ENCODE measurements around the gene UCN. TPM values are rescaled to one million over a fixed set of nuclear protein-coding genes. Genes with fewer than 3 reads are reported as not detected.
A peak's percentile ranks its signal among the peaks of the same experiment; 100 is the strongest.

UCN gene
- total and polyA plus RNA-seq, 10 of the 15 experiments (the other 5 are each of a cell fraction or from before 2014, with no cell fraction given) = 0.10 to 3.8 (median 1.1) TPM; not detected in 1

DNA sequence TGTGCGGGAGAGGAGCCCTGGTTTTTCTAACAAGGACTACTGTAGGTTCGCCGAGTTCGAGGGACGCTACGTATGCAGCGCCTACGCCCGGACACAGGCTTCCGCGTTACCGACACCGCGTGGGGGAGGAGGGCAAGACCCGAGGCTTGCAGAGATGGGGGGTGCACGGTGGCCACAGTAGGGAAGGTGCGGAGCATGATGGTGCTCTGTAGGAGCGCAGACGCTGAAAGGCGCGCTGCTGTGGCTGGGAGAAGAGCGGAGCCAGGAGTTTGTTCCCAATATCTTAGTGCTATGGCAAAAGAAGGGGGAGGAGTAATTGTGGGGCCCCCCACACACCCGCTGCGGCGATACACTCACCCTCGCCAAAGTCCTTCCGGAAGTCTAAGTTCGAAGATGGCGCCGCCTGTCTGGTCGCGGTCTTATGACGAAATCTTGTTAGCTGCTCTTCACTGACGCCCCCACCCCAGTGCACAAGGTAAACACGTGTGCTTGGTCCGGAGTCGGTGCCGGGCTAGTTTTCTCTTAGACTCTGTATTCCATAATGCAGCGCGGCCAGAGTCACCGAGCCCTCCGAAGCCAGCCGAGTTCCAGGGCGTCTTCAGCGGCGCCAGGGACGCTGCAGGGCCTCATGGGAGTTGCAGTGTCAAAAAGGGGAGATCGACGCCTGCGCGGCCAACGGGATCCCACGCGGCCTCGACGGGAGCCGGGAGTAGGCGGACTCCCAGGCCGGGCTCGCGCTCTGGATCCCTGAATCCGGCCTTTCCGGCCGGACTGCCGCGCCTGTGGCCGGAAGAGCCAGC is 48.3 kb upstream of the UCN start, which contains the start of gene GTF3C2 (continued):
- TF ChIP-seq SMAD1 (IDR thresholded peaks at IDR 0.05; ENCODE audit: low read depth, partially characterized antibody) (no peak), BMI1 (IDR thresholded peaks at IDR 0.05; ENCODE audit: borderline replicate concordance) (no peak), RCOR1 (conservative IDR thresholded peaks at IDR 0.05; ENCODE audit: low read depth, low read length) (no peak), BACH1 (IDR thresholded peaks at IDR 0.05; ENCODE audit: borderline replicate concordance) (no peak), ATF3 (IDR thresholded peaks at IDR 0.05; ENCODE audit: borderline replicate concordance, extremely low read depth, low read depth, low read length) (peak; percentile 49; the same call in 1 of the 2 replicates), HDGF (IDR thresholded peaks at IDR 0.05) (no peak), RELA (IDR thresholded peaks at IDR 0.05; ENCODE audit: borderline replicate concordance, partially characterized antibody) (peak; percentile 52), SMC3 (IDR thresholded peaks at IDR 0.05; ENCODE audit: borderline replicate concordance, low read length) (no peak), E2F4 (IDR thresholded peaks at IDR 0.05; ENCODE audit: low read depth, low read length) (peak; percentile 76), ZNF217 (IDR thresholded peaks at IDR 0.05) (no peak), PML (IDR thresholded peaks at IDR 0.05; ENCODE audit: low read length) (peak; percentile 90)
- TF ChIP-seq, protein P1, sequence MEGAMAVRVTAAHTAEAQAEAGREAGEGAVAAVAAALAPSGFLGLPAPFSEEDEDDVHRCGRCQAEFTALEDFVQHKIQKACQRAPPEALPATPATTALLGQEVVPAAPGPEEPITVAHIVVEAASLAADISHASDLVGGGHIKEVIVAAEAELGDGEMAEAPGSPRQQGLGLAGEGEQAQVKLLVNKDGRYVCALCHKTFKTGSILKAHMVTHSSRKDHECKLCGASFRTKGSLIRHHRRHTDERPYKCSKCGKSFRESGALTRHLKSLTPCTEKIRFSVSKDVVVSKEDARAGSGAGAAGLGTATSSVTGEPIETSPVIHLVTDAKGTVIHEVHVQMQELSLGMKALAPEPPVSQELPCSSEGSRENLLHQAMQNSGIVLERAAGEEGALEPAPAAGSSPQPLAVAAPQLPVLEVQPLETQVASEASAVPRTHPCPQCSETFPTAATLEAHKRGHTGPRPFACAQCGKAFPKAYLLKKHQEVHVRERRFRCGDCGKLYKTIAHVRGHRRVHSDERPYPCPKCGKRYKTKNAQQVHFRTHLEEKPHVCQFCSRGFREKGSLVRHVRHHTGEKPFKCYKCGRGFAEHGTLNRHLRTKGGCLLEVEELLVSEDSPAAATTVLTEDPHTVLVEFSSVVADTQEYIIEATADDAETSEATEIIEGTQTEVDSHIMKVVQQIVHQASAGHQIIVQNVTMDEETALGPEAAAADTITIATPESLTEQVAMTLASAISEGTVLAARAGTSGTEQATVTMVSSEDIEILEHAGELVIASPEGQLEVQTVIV (IDR thresholded peaks at IDR 0.05; ENCODE audit: borderline replicate concordance, partially characterized antibody) = peak; percentile 78
- TF ChIP-seq, protein P2, sequence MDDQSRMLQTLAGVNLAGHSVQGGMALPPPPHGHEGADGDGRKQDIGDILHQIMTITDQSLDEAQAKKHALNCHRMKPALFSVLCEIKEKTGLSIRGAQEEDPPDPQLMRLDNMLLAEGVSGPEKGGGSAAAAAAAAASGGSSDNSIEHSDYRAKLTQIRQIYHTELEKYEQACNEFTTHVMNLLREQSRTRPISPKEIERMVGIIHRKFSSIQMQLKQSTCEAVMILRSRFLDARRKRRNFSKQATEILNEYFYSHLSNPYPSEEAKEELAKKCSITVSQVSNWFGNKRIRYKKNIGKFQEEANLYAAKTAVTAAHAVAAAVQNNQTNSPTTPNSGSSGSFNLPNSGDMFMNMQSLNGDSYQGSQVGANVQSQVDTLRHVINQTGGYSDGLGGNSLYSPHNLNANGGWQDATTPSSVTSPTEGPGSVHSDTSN (IDR thresholded peaks at IDR 0.05; ENCODE audit: insufficient replicate concordance, low read depth, low read length) = no peak
- TF ChIP-seq, protein P3, sequence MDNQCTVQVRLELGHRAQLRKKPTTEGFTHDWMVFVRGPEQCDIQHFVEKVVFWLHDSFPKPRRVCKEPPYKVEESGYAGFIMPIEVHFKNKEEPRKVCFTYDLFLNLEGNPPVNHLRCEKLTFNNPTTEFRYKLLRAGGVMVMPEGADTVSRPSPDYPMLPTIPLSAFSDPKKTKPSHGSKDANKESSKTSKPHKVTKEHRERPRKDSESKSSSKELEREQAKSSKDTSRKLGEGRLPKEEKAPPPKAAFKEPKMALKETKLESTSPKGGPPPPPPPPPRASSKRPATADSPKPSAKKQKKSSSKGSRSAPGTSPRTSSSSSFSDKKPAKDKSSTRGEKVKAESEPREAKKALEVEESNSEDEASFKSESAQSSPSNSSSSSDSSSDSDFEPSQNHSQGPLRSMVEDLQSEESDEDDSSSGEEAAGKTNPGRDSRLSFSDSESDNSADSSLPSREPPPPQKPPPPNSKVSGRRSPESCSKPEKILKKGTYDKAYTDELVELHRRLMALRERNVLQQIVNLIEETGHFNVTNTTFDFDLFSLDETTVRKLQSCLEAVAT (IDR thresholded peaks at IDR 0.05) = peak; percentile 63
- TF ChIP-seq, protein P4, sequence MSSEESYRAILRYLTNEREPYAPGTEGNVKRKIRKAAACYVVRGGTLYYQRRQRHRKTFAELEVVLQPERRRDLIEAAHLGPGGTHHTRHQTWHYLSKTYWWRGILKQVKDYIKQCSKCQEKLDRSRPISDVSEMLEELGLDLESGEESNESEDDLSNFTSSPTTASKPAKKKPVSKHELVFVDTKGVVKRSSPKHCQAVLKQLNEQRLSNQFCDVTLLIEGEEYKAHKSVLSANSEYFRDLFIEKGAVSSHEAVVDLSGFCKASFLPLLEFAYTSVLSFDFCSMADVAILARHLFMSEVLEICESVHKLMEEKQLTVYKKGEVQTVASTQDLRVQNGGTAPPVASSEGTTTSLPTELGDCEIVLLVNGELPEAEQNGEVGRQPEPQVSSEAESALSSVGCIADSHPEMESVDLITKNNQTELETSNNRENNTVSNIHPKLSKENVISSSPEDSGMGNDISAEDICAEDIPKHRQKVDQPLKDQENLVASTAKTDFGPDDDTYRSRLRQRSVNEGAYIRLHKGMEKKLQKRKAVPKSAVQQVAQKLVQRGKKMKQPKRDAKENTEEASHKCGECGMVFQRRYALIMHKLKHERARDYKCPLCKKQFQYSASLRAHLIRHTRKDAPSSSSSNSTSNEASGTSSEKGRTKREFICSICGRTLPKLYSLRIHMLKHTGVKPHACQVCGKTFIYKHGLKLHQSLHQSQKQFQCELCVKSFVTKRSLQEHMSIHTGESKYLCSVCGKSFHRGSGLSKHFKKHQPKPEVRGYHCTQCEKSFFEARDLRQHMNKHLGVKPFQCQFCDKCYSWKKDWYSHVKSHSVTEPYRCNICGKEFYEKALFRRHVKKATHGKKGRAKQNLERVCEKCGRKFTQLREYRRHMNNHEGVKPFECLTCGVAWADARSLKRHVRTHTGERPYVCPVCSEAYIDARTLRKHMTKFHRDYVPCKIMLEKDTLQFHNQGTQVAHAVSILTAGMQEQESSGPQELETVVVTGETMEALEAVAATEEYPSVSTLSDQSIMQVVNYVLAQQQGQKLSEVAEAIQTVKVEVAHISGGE (CRISPR knock-in tag; IDR thresholded peaks at IDR 0.05) = no peak

Measured in GM12878 (cell line).